Measurements from ENCODE around the gene SLC2A13. TPM values are rescaled to one million over a fixed set of nuclear protein-coding genes. Genes with fewer than 3 reads are reported as not detected.

Gene SLC2A13
- total RNA-seq, 2 donors from 2014 or later: 14.5 to 20.0 TPM

DNA sequence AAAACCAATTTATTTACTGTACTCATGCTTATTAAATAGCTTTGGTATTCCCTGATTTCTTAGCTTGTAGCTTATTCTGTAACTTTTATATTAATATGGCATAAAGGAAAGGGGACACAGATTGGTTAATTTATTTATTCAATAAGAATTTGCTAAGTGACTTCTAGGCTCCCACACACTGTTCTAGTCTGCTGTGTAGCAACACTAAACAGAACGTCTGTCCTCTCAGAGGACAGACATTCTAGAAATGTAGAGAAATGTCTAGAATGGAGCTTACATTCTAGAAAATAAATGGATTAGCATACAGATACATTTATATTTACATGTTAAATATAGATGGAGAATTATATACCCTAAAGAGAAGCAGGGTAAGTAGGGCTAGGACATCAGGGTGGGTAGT lies 301.4 kb downstream of the SLC2A13 start:
- ATAC-seq (ENCODE audit: insufficient number of reproducible peaks, low FRiP score, low read depth) (no peak), DNase-seq (ENCODE audit: low spot score) (no peak)
- no peak for TF ChIP-seq CTCF (IDR thresholded peaks at IDR 0.05)
- Histone ChIP-seq H3K9me3 (no peaks in the 10 kb centered on the region), H3K27me3 (replicated peaks; ENCODE audit: insufficient read depth) (no peaks in the 10 kb centered on the region), H3K36me3 (no peaks in the 10 kb centered on the region), H3K4me3 (no peak overlapping the region), H3K4me1 (ENCODE audit: control insufficient read depth in 1 of 2, low read depth in 2 of 2) (no peaks in the 10 kb centered on the region), H3K27ac (no peak overlapping the region)

DNA sequence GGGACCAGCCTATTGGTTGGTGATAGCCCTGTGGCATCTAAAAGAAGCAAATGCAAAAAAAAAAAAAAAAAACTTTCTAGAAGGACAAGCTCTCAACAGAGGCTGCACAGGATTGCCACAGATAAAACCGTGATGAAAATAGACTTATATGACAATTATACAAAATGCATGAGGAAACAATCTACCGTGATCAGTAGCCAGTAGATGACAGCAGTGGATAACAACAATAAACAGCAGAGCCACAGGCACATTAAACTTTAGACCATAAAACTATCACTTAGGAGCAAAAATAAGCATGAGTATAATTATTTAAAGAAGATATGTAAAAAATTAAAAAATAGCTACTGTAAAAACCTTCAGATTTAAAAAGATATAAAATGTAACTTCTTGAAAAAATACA lies 302.7 kb downstream of the SLC2A13 start:
- no peaks in the 10 kb centered on the region for H3K9me3 ChIP-seq
- ATAC-seq (ENCODE audit: insufficient number of reproducible peaks, low FRiP score, low read depth) (no peak), DNase-seq (ENCODE audit: low spot score) (no peak)
- no peaks in the 10 kb centered on the region for H3K27me3 ChIP-seq (replicated peaks; ENCODE audit: insufficient read depth)
- no peak overlapping the region for H3K27ac ChIP-seq
- H3K4me1 ChIP-seq (ENCODE audit: control insufficient read depth in 1 of 2, low read depth in 2 of 2): no peaks in the 10 kb centered on the region
- TF ChIP-seq CTCF (IDR thresholded peaks at IDR 0.05): no peak
- H3K4me3 ChIP-seq: no peak overlapping the region
- no peaks in the 10 kb centered on the region for H3K36me3 ChIP-seq

DNA sequence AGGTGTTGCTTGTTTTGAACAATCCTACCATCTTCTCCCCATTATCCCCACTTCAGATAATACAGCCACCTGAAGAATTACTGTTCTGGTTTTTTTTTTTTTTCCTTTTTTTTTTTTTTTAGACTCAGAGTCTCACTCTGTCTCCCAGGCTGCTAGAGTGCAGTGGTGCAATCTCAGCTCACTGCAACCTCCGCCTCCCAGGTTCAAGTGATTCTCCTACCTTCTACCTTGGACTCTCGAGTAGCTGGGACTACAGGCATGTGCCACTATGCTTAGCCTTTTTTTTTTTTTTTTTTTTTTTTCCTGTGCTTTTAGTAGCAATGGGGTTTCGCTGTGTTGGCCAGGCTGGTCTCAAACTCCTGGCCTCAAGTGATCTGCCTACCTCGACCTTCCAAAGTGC lies 306.9 kb downstream of the SLC2A13 start:
- Histone ChIP-seq H3K4me3 (no peak overlapping the region), H3K36me3 (no peaks in the 10 kb centered on the region), H3K4me1 (ENCODE audit: control insufficient read depth in 1 of 2, low read depth in 2 of 2) (no peaks in the 10 kb centered on the region), H3K27me3 (replicated peaks; ENCODE audit: insufficient read depth) (no peaks in the 10 kb centered on the region), H3K27ac (no peak overlapping the region), H3K9me3 (no peaks in the 10 kb centered on the region)
- ATAC-seq (ENCODE audit: insufficient number of reproducible peaks, low FRiP score, low read depth) (no peak), DNase-seq (ENCODE audit: low spot score) (no peak)
- TF ChIP-seq CTCF (IDR thresholded peaks at IDR 0.05): no peak

DNA sequence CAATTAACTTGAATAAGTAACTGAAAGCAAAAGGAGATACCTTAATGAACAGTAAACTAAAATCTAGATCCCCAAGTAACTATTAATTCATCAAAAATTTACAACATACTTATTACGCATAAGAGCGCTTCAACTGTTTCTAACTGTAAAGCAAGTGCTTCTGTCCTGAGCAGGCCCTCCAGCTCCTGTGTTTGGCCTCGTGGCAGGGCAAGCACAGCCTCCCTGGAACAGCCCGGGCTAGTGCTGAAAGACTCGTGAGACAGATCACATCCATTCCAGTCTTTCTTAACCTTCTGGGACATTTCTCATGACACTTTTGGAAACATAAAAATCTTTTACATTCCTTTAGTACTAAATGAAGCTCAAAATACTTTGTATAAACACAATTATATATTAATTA lies 307.5 kb downstream of the SLC2A13 start:
- H3K27ac ChIP-seq: no peak overlapping the region
- ATAC-seq (ENCODE audit: insufficient number of reproducible peaks, low FRiP score, low read depth): no peak

DNA sequence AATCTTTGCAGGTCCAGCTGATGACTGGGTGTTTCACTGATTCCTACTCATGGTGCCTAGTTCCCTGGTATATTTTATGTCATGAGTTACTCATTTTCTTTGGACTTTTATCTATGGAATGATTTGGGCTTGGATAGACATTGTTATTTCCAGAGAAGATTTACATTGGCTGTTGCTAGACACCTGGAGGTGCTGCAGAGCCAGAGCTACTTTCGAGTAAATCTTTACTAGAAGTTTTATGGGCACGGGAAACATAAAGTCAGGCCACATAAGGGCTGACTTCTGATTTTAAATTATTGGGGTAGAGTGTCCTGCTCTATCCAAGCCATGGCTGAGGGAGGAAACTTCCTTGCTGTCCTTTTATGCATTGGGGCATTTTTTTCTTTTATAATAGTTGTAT lies 310.4 kb downstream of the SLC2A13 start:
- Histone ChIP-seq H3K4me1 (ENCODE audit: control insufficient read depth in 1 of 2, low read depth in 2 of 2) (no peaks in the 10 kb centered on the region), H3K9me3 (no peaks in the 10 kb centered on the region), H3K27me3 (replicated peaks; ENCODE audit: insufficient read depth) (no peaks in the 10 kb centered on the region), H3K4me3 (no peak overlapping the region), H3K36me3 (no peaks in the 10 kb centered on the region), H3K27ac (no peak overlapping the region)
- TF ChIP-seq CTCF (IDR thresholded peaks at IDR 0.05): no peak
- DNase-seq (ENCODE audit: low spot score): no peak
- ATAC-seq (ENCODE audit: insufficient number of reproducible peaks, low FRiP score, low read depth): no peak

More for the DNA sequence above, 307.5 kb downstream of the SLC2A13 start:
- H3K4me1 ChIP-seq (ENCODE audit: control insufficient read depth in 1 of 2, low read depth in 2 of 2): no peaks in the 10 kb centered on the region
- no peak overlapping the region for H3K4me3 ChIP-seq
- no peak for TF ChIP-seq CTCF (IDR thresholded peaks at IDR 0.05)
- DNase-seq (ENCODE audit: low spot score): no peak
- H3K36me3 ChIP-seq: no peaks in the 10 kb centered on the region
- no peaks in the 10 kb centered on the region for H3K27me3 ChIP-seq (replicated peaks; ENCODE audit: insufficient read depth)
- no peaks in the 10 kb centered on the region for H3K9me3 ChIP-seq

All from thoracic aorta (tissue), 2 donors.